Heart left ventricle (tissue), 13 donors: Measurements from ENCODE around the gene KIAA1217.

Source experiments
- CTCF ChIP-seq, 12 donors: fragments of 200-600 bp; sonication (generic) in 4 of 12; IDR thresholded peaks; one replicate each; pipeline versions ENCODE4 v1.5.0 to v1.8.0; 2018 to 2022; ENCODE audit warnings: antibody characterized with exemption in 12 of 12, mild to moderate bottlenecking in 5 of 12
- POLR2A ChIP-seq, 2 donors: fragments of 450-650 bp; IDR thresholded peaks; one replicate each; pipeline ENCODE4 v1.6.1; 2017; ENCODE audit warnings: antibody characterized with exemption in 2 of 2, mild to moderate bottlenecking in 2 of 2, moderate library complexity in 2 of 2
- donor health status: ischemic (EF 13 %, LVEDD 7.1; RV severe dilation, severe dysfunction).
- donor health status: DM: no; HTN: yes; CAD: no.
- donor health status: DM: no; HTN: no; CAD: no.
- donor health status: ischemic (EF 25% LVEDD 6.9; RV normal size, moderate dysfunction).
- donor health status: ischemic (EF 25% LVEDD 5.7; RV mildly dilated, moderate dysfunction).
- donor health status: ischemic (EF 35%, LVEDD 5.7; RV mildly dilated, moderate dysfunction).
- donor health status: nonischemic (EF 11% LVEDD 7.7; RV severe dilation, severe dysfunction).
- donor health status: DM: yes; HTN: yes; CAD: no.
- donor health status: PGD.
- donor health status: ischemic (EF 29% LVEDD 5.4; RV normal size, mild dysfunction).
- donor health status: nonischemic (EF 23%, LVEDD 6.1; RV moderate dilation, normal function).

GRCh38 chr10:24206926-24207325 is 2.0 kb upstream of the KIAA1217 start:
- TF ChIP-seq CTCF (IDR thresholded peaks at IDR 0.05) (no peak), POLR2A (IDR thresholded peaks at IDR 0.05) (no peak)
